Mucosa of descending colon (tissue), 3 donors: ENCODE results near the gene PCNP. TPM values are rescaled to one million over a fixed set of nuclear protein-coding genes. Genes with fewer than 3 reads are reported as not detected.
"Not testable (repeated sequence)": the region's sequence is repeated elsewhere in the genome, so short reads cannot be mapped to it uniquely, and the experiment has no call there.

ENCODE experiments used
- ATAC-seq: fragments of 200-7000 bp; cut with Tn5 transposase; one replicate; pipeline ENCODE4 v1.9.1; 2020; ENCODE audit warnings: mild to moderate bottlenecking, moderate library complexity
- DNase-seq, 3 donors: peaks; one replicate each; pipeline ENCODE4 v3.0.0-alpha.2; 2020
- H3K36me3 ChIP-seq: fragments of 200-600 bp; one replicate; pipeline ENCODE4 v1.8.0; 2021; ENCODE audit warnings: low read depth, mild to moderate bottlenecking
- H3K4me1 ChIP-seq: fragments of 200-600 bp; one replicate; pipeline ENCODE4 v1.8.0; 2021; ENCODE audit warnings: low read depth, mild to moderate bottlenecking
- H3K4me3 ChIP-seq: fragments of 200-600 bp; one replicate; pipeline ENCODE4 v1.8.0; 2021; ENCODE audit warnings: mild to moderate bottlenecking
- H3K9me3 ChIP-seq: fragments of 200-600 bp; one replicate; pipeline ENCODE4 v1.8.0; 2021; ENCODE audit warnings: mild to moderate bottlenecking
- CTCF ChIP-seq: fragments of 200-600 bp; IDR thresholded peaks from one replicate; pipeline ENCODE4 v1.8.0; 2022; ENCODE audit warnings: antibody characterized with exemption, mild to moderate bottlenecking
- intact Hi-C, 2 donors: fragments of 100-400 bp; cut with DNase I in 1 of 2; cut with micrococcal nuclease in 1 of 2; formaldehyde crosslinking; loops; one replicate each; pipeline versions ENCODE4 v1.11.0 to v1.11.1; 2022; cut with DNase I, micrococcal nuclease
- total RNA-seq, 3 donors: library from RNA; stranded (reverse); fragmentation: NEBNext Ultra II Directional in 2 of 3; extraction: Animal tissue kit (Norgen Biotek cat#: 25700) in 2 of 3; gene quantifications; one replicate each; pipeline versions ENCODE4 v1.2.1 to v1.2.4, GENCODE V29; 2021 to 2023
- donor health status: DM: no; HTN: no; CAD: no; lungs with moderate emphysema.
- donor health status: DM: no; HTN: no; CAD: no.
- donor health status: DM: no; HTN: yes; CAD: no.

Gene PCNP
- total RNA-seq, 3 donors from 2014 or later, result 78.0 to 168 (median 94.3) TPM

- intact Hi-C loops, result no loop called here
- H3K4me3 ChIP-seq, result no peak overlapping the region
- no peaks in the 10 kb centered on the region for H3K4me1 ChIP-seq
- DNase-seq (no peak), ATAC-seq (no peak)
- no peak for TF ChIP-seq CTCF
- no peaks in the 10 kb centered on the region for H3K36me3 ChIP-seq
- no peaks in the 10 kb centered on the region for H3K9me3 ChIP-seq
Observed at GRCh38 chr3:101531473-101532086, 42.4 kb upstream of the PCNP start.

GRCh38 chr3:101532783-101533602 is 41.0 kb upstream of the PCNP start:
- intact Hi-C loops, result no loop called here
- no peaks in the 10 kb centered on the region for H3K9me3 ChIP-seq
- no peak for TF ChIP-seq CTCF
- H3K4me3 ChIP-seq, result no peak overlapping the region
- H3K4me1 ChIP-seq, result no peaks in the 10 kb centered on the region
- no peaks in the 10 kb centered on the region for H3K36me3 ChIP-seq
- DNase-seq (no peak), ATAC-seq (no peak)

- intact Hi-C loops, result no loop called here
- H3K4me3 ChIP-seq, result no peak overlapping the region
- DNase-seq (no peak), ATAC-seq (no peak)
- no peaks in the 10 kb centered on the region for H3K36me3 ChIP-seq
- TF ChIP-seq CTCF, result no peak
- H3K4me1 ChIP-seq, result no peaks in the 10 kb centered on the region
- H3K9me3 ChIP-seq, result no peaks in the 10 kb centered on the region
Observed at GRCh38 chr3:101533603-101533968, 40.4 kb upstream of the PCNP start.

GRCh38 chr3:101535221-101535620 is 38.8 kb upstream of the PCNP start:
- no peak for TF ChIP-seq CTCF
- Histone ChIP-seq H3K4me3 (no peak overlapping the region), H3K4me1 (no peaks in the 10 kb centered on the region), H3K9me3 (no peaks in the 10 kb centered on the region), H3K36me3 (no peaks in the 10 kb centered on the region)
- no peak for DNase-seq
- intact Hi-C loops, result no loop called here
- no peak for ATAC-seq

GRCh38 chr3:101536266-101536665 is 37.7 kb upstream of the PCNP start:
- Histone ChIP-seq H3K36me3 (no peaks in the 10 kb centered on the region), H3K4me3 (no peak overlapping the region), H3K4me1 (no peaks in the 10 kb centered on the region), H3K9me3 (no peaks in the 10 kb centered on the region)
- DNase-seq (no peak), ATAC-seq (no peak)
- no peak for TF ChIP-seq CTCF
- intact Hi-C loops, result no loop called here

GRCh38 chr3:101536955-101537354 is 37.0 kb upstream of the PCNP start:
- intact Hi-C loops, H3K4me1 ChIP-seq, H3K36me3 ChIP-seq, H3K4me3 ChIP-seq, ATAC-seq, H3K9me3 ChIP-seq, DNase-seq: not testable (repeated sequence)
